Kidney (tissue), 14 donors: Measurements from ENCODE around the gene PLCH1. TPM values are rescaled to one million over a fixed set of nuclear protein-coding genes. Genes with fewer than 3 reads are reported as not detected.
A peak's percentile ranks its signal among the peaks of the same experiment; 100 is the strongest.

Experiments used
- DNase-seq, 5 donors: peaks; one replicate each; pipeline ENCODE4 v3.0.0-alpha.2; 2013 to 2020
- FAIRE-seq: peaks from 2 replicates; lab custom pipeline; 2012; peaks lifted over from hg19 to GRCh38; lab: Jason Lieb, UNC
- H3K27ac ChIP-seq, 2 donors: one replicate each; pipeline ENCODE4 v1.7.0; 2013; ENCODE audit warnings: low read depth in 2 of 2, low read length in 2 of 2, inconsistent platforms in 1 of 2
- H3K27me3 ChIP-seq: one replicate; pipeline ENCODE4 v1.7.1; 2013; ENCODE audit warnings: low read length, inconsistent platforms; ENCODE audit not compliant: control insufficient read depth, insufficient read depth
- H3K36me3 ChIP-seq, 3 donors: one replicate each; pipeline versions ENCODE4 v1.7.0 to v1.7.1; 2013; ENCODE audit warnings: low read length in 3 of 3, control low read depth in 1 of 3, inconsistent platforms in 1 of 3; ENCODE audit not compliant: insufficient read depth in 3 of 3, control insufficient read depth in 2 of 3
- H3K4me1 ChIP-seq, 3 donors: one replicate each; pipeline versions ENCODE4 v1.7.0 to v1.7.1; 2013; ENCODE audit warnings: low read length in 3 of 3, inconsistent platforms in 1 of 3, low read depth in 1 of 3; ENCODE audit not compliant: control insufficient read depth in 2 of 3, insufficient read depth in 2 of 3
- H3K4me3 ChIP-seq, 3 donors: one replicate each; pipeline versions ENCODE4 v1.7.0 to v1.8.1; 2013; ENCODE audit warnings: low read length in 3 of 3, control low read depth in 1 of 3, inconsistent platforms in 1 of 3
- H3K9ac ChIP-seq, 3 donors: one replicate each; pipeline versions ENCODE4 v1.7.0 to v1.7.1; 2013; ENCODE audit warnings: low read length in 3 of 3, control low read depth in 1 of 3, inconsistent platforms in 1 of 3
- H3K9me3 ChIP-seq, 3 donors: one replicate each; pipeline versions ENCODE4 v1.7.0 to v1.7.1; 2013; ENCODE audit warnings: low read length in 3 of 3, control low read depth in 1 of 3, inconsistent platforms in 1 of 3; ENCODE audit not compliant: control insufficient read depth in 2 of 3, insufficient read depth in 1 of 3
- intact Hi-C: fragments of 100-400 bp; cut with DNase I; formaldehyde crosslinking; loops from one replicate; pipeline ENCODE4 v1.11.1; 2022
- polyA plus RNA-seq: library from polyadenylated mRNA; stranded (reverse); fragments of 350-450 nt; fragmentation: Illumina TruSeq; extraction: RNeasy Lipid Tissue Mini Kit (QIAGEN cat#74804); gene quantifications from one replicate; pipeline ENCODE4 v1.2.3, GENCODE V29; 2014; ENCODE audit warnings: low read depth, low replicate concordance; ENCODE audit not compliant: insufficient read depth
- total RNA-seq: library from RNA; stranded (reverse); fragmentation: NEBNext Ultra II Directional; extraction: Animal tissue kit (Norgen Biotek cat#: 25700); gene quantifications from one replicate; pipeline ENCODE4 v1.2.1, GENCODE V29; 2021
- TF ChIP-seq, protein P1 (sequence below): IDR thresholded peaks from 3 replicates; pipeline ENCODE4 v1.5.1; 2012; ENCODE audit warnings: mild to moderate bottlenecking, moderate library complexity, borderline replicate concordance; ENCODE audit not compliant: insufficient read depth; ENCODE audit errors: extremely low read depth
- donor health status: control.
- donor health status: control.
- donor health status: control.
- donor health status: control.
- donor health status: control.
- donor health status: DM: yes; HTN: yes; CAD: no.
- donor health status: Normal renal cell carcinoma (clear cell type).

The PLCH1 gene
- total and polyA plus RNA-seq, 2 donors from 2014 or later, result 1.6 to 9.6 TPM

GRCh38 chr3:155611456-155611855, 133.4 kb downstream of the PLCH1 start:
- no peak for FAIRE-seq
- Histone ChIP-seq H3K4me3 (no peak overlapping the region), H3K4me1 (no peaks in the 10 kb centered on the region), H3K9ac (no peak overlapping the region), H3K9me3 (peaks cover 0 to 7% (median 0%) of the 10 kb centered on the region in 3 donors), H3K27ac (no peak overlapping the region), H3K27me3 (no peaks in the 10 kb centered on the region), H3K36me3 (no peaks in the 10 kb centered on the region)
- intact Hi-C loops, result no loop called here
- no peak for DNase-seq
- TF ChIP-seq, protein P1, sequence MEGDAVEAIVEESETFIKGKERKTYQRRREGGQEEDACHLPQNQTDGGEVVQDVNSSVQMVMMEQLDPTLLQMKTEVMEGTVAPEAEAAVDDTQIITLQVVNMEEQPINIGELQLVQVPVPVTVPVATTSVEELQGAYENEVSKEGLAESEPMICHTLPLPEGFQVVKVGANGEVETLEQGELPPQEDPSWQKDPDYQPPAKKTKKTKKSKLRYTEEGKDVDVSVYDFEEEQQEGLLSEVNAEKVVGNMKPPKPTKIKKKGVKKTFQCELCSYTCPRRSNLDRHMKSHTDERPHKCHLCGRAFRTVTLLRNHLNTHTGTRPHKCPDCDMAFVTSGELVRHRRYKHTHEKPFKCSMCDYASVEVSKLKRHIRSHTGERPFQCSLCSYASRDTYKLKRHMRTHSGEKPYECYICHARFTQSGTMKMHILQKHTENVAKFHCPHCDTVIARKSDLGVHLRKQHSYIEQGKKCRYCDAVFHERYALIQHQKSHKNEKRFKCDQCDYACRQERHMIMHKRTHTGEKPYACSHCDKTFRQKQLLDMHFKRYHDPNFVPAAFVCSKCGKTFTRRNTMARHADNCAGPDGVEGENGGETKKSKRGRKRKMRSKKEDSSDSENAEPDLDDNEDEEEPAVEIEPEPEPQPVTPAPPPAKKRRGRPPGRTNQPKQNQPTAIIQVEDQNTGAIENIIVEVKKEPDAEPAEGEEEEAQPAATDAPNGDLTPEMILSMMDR, result no peak

DNA sequence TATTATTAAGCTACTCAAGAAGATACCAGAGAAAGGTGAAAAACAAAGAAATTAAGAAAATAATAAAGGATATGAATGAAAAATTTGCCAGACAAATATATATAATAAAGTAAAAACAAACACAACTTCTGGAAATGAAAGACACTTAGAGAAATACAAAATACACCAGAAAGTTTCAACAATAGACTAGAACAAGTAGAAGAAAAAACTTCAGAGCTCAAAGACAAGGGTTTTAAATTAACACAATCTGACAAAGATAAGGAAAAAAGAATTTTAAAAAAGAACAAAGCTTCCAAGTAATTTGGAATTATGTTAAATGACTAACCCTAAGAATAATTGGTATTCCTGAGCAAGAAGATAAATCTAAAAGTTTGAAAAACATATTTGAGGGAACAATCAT, 135.3 kb downstream of the PLCH1 start:
- DNase-seq, result no peak
- no peaks in the 10 kb centered on the region for H3K27me3 ChIP-seq
- no peak overlapping the region for H3K27ac ChIP-seq
- H3K9me3 ChIP-seq, result no peaks in the 10 kb centered on the region
- intact Hi-C loops, result no loop called here
- H3K9ac ChIP-seq, result no peak overlapping the region
- no peaks in the 10 kb centered on the region for H3K4me1 ChIP-seq
- no peaks in the 10 kb centered on the region for H3K36me3 ChIP-seq
- H3K4me3 ChIP-seq, result no peak overlapping the region
- TF ChIP-seq, protein P1, result no peak
- FAIRE-seq, result no peak

DNA sequence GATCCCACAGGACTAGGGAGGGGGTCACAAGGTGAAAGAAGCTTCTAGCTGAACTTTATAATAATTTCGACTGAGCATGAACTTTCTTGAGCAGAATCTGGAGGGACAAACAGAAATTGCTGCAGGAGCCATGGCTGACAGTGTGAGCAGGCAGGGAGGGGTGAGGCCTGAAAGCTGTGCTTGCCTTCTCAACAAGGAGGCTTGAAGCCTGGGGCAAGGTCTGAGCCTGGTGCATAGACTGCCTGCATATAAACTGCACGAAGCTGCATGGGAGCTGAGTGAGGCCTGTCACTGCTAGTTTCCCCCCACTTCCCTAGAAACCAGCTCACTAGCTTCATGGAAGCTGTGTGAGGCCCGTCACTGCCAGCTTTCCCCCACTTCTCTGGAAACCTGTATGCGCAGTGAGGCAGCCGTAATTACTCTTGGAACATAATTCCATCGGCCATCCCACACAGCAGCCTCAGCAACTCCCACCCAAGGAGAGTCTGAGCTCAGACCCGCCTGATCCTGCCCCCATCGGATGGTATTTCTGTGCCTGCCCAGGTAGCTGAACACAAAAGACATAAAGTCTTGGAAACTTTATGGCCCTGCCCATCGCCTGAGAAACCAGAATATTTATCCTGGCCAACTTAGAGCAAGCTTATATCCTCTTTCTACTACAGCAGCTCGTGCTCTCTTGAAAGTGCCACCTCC, 136.5 kb downstream of the PLCH1 start:
- H3K4me1 ChIP-seq, result no peaks in the 10 kb centered on the region
- H3K9ac ChIP-seq, result no peak overlapping the region
- TF ChIP-seq, protein P1, result no peak
- no peak overlapping the region for H3K27ac ChIP-seq
- intact Hi-C loops, result no loop called here
- no peaks in the 10 kb centered on the region for H3K36me3 ChIP-seq
- H3K9me3 ChIP-seq, result no peaks in the 10 kb centered on the region
- no peak overlapping the region for H3K4me3 ChIP-seq
- no peaks in the 10 kb centered on the region for H3K27me3 ChIP-seq
- no peak for FAIRE-seq
- peak in 4 of 5 donors; percentile 62 to 72 (median 64) for DNase-seq

- Histone ChIP-seq H3K4me3 (no peak overlapping the region), H3K27me3 (no peaks in the 10 kb centered on the region), H3K36me3 (no peaks in the 10 kb centered on the region), H3K27ac (no peak overlapping the region), H3K4me1 (no peaks in the 10 kb centered on the region), H3K9me3 (no peaks in the 10 kb centered on the region), H3K9ac (no peak overlapping the region)
- no peak for FAIRE-seq
- TF ChIP-seq, protein P1, result no peak
- DNase-seq, result no peak
- intact Hi-C loops, result no loop called here
Measured at GRCh38 chr3:155607761-155608160, 137.1 kb downstream of the PLCH1 start.
